HEK293T (cell line): ENCODE results near the gene FAM168A.

Experiments
- CTCF ChIA-PET: fragments of 350-600 bp; formaldehyde crosslinking; extraction: SDS; loops from one replicate; lab custom pipeline; 2021; ENCODE audit warnings: antibody characterized with exemption, inconsistent platforms; lab: Yijun Ruan, JAX
- POLR2A ChIA-PET: fragments of 350-600 bp; formaldehyde crosslinking; extraction: SDS; loops from one replicate; lab custom pipeline; 2020; ENCODE audit warnings: antibody characterized with exemption, inconsistent platforms; lab: Yijun Ruan, JAX
- DNase-seq: peaks from one replicate; pipeline ENCODE4 v3.0.0; 2012; ENCODE audit warnings: mixed read lengths; ENCODE audit errors: extremely low spot score
- ARNT ChIP-seq: fragments of 450-650 bp; IDR thresholded peaks from 2 replicates; pipeline ENCODE4 v1.6.1; 2017; ENCODE audit warnings: mild to moderate bottlenecking
- BHLHE40 ChIP-seq: fragments of 450-650 bp; IDR thresholded peaks from 2 replicates; pipeline ENCODE4 v1.6.1; 2016; ENCODE audit warnings: mild to moderate bottlenecking, moderate library complexity, borderline replicate concordance
- CTBP1 ChIP-seq: fragments of 450-650 bp; IDR thresholded peaks from 2 replicates; pipeline ENCODE4 v1.6.1; 2016; ENCODE audit warnings: borderline replicate concordance
- ELF4 ChIP-seq: fragments of 450-650 bp; IDR thresholded peaks from 2 replicates; pipeline ENCODE4 v1.6.1; 2017; ENCODE audit warnings: antibody characterized with exemption
- FOXA1 ChIP-seq: fragments of 450-650 bp; IDR thresholded peaks from 2 replicates; pipeline ENCODE4 v1.6.1; 2016; ENCODE audit warnings: mild to moderate bottlenecking
- FOXK2 ChIP-seq: fragments of 450-650 bp; IDR thresholded peaks from 2 replicates; pipeline ENCODE4 v1.6.1; 2016; ENCODE audit warnings: mild to moderate bottlenecking
- FOXM1 ChIP-seq: fragments of 450-650 bp; IDR thresholded peaks from 2 replicates; pipeline ENCODE4 v1.6.1; 2017; ENCODE audit warnings: mild to moderate bottlenecking, borderline replicate concordance
- HDGF ChIP-seq: fragments of 450-650 bp; IDR thresholded peaks from 2 replicates; pipeline ENCODE4 v1.6.1; 2017; ENCODE audit warnings: antibody characterized with exemption, borderline replicate concordance
- L3MBTL2 ChIP-seq: fragments of 450-650 bp; conservative IDR thresholded peaks from 2 replicates; pipeline ENCODE4 v1.6.1; 2016; ENCODE audit warnings: mild to moderate bottlenecking
- LEF1 ChIP-seq: fragments of 450-650 bp; IDR thresholded peaks from 2 replicates; pipeline ENCODE4 v1.6.1; 2017; ENCODE audit warnings: mild to moderate bottlenecking, borderline replicate concordance
- NFRKB ChIP-seq: fragments of 450-650 bp; IDR thresholded peaks from 2 replicates; pipeline ENCODE4 v1.6.1; 2016; ENCODE audit warnings: mild to moderate bottlenecking, moderate library complexity
- PKNOX1 ChIP-seq: fragments of 450-650 bp; IDR thresholded peaks from 2 replicates; pipeline ENCODE4 v1.6.1; 2016
- SP1 ChIP-seq: fragments of 450-650 bp; IDR thresholded peaks from 2 replicates; pipeline ENCODE4 v1.6.1; 2017
- SUZ12 ChIP-seq: fragments of 450-650 bp; IDR thresholded peaks from 2 replicates; pipeline ENCODE4 v1.6.1; 2016; ENCODE audit warnings: mild to moderate bottlenecking
- TARDBP ChIP-seq: fragments of 450-650 bp; IDR thresholded peaks from 2 replicates; pipeline ENCODE4 v1.6.1; 2016
- ZNF384 ChIP-seq: fragments of 450-650 bp; IDR thresholded peaks from 2 replicates; pipeline ENCODE4 v1.6.1; 2016

FAM168A gene

GRCh38 chr11:73350908-73351636 is 246.8 kb downstream of the FAM168A start:
- TF ChIP-seq HDGF (no peak), NFRKB (no peak), ELF4 (no peak), SP1 (no peak), FOXK2 (no peak), FOXA1 (no peak), FOXM1 (no peak), LEF1 (no peak), L3MBTL2 (no peak), TARDBP (no peak), PKNOX1 (no peak), BHLHE40 (no peak), ZNF384 (no peak; the same call in 1 of the 2 replicates), CTBP1 (no peak), SUZ12 (no peak), ARNT (no peak)
- peak; percentile 78 for DNase-seq
- CTCF ChIA-PET = interaction anchor here (0.5 to 2.6 kb wide), 28 partner anchors 9 to 616 kb away, joined by 3 to 45 read pairs (median 4); no protein-coding TSS in a partner anchor
- POLR2A ChIA-PET = interaction anchor here (0.6 to 1.1 kb wide), 3 partner anchors 42 to 49 kb away, joined by 3 to 4 read pairs (median 4); no protein-coding TSS in a partner anchor
